ENCODE measurements around the gene FGF23. TPM values are rescaled to one million over a fixed set of nuclear protein-coding genes. Genes with fewer than 3 reads are reported as not detected.

The FGF23 gene
- total RNA-seq, 1 donor from 2014 or later = not detected

DNA sequence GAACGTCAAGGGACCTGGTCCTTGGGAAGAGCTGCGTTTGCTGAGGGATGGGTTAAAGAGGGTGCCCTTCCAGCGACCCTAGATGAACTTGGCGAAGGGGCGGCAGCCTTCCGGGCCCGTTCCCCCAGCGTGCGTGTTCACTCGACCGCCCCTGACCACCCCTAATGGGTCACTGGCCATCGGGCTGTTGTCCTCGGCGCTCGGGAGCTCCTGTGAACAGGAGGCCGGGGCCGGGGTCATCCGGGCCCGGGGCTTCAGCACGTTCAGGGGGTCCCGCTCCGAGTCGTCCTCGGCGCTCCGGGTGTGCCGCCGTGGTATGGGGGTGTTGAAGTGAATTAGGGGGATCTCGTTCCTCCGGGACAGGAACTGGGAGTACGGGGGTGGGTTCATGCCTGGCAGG is 9.2 kb downstream of the FGF23 start:
- DNase-seq (ENCODE audit: low read depth) = no peak
- no peak for TF ChIP-seq CTCF (conservative IDR thresholded peaks at IDR 0.05; ENCODE audit: low read depth, low read length)

DNA sequence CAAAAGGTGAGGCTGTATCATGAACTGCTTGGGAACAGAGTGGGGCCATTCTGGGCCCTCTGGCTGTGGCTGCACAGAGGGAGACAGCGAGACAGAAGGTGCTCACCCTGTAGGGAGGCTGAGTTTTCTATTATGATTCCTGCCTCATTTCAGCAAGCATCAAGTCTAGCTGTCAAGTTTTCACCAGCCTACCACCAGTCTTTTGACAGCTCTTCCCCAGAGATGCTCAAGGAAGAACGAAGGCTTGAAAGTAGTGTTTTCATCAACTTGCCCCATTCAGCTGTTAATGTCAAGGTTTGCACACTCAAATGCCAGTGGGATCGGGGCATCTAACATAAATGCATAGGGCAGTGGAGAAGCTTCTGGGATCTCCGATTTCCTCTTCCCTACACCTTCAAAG is 10.0 kb downstream of the FGF23 start:
- no peak for TF ChIP-seq CTCF (conservative IDR thresholded peaks at IDR 0.05; ENCODE audit: low read depth, low read length)
- no peak for DNase-seq (ENCODE audit: low read depth)
- no peak overlapping the region for H3K4me3 ChIP-seq (ENCODE audit: low read depth, low read length)

More for the DNA sequence above, 9.2 kb downstream of the FGF23 start:
- H3K4me3 ChIP-seq (ENCODE audit: low read depth, low read length) = no peak overlapping the region

DNA sequence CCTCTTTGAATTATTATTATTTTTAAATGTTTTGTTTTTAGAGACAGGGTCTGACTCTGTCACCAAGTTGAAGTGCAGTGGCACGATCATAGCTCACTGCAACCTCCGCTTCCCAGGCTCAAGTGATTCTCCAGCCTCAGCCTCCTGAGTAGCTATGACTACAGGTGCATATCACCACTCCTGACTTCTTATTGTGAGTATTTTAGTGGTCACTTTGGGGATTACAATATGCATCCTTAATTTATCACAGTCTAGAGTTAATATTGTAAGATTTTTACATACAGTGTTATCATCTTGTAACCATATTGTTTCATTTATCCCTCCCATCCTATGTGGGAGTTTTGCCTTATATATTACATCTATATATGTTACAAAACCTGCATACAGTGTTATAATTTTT is 13.4 kb downstream of the FGF23 start:
- no peak for TF ChIP-seq CTCF (conservative IDR thresholded peaks at IDR 0.05; ENCODE audit: low read depth, low read length)
- no peak overlapping the region for H3K4me3 ChIP-seq (ENCODE audit: low read depth, low read length)
- DNase-seq (ENCODE audit: low read depth) = no peak

GRCh38 chr12:4356041-4356327 is 23.5 kb downstream of the FGF23 start:
- TF ChIP-seq CTCF (conservative IDR thresholded peaks at IDR 0.05; ENCODE audit: low read depth, low read length) = peak; percentile 59
- no peak overlapping the region for H3K4me3 ChIP-seq (ENCODE audit: low read depth, low read length)
- DNase-seq (ENCODE audit: low read depth) = no peak

GRCh38 chr12:4355156-4356040 is 24.1 kb downstream of the FGF23 start:
- TF ChIP-seq CTCF (conservative IDR thresholded peaks at IDR 0.05; ENCODE audit: low read depth, low read length) = no peak
- no peak overlapping the region for H3K4me3 ChIP-seq (ENCODE audit: low read depth, low read length)
- no peak for DNase-seq (ENCODE audit: low read depth)

- DNase-seq (ENCODE audit: low read depth) = no peak
- TF ChIP-seq CTCF (conservative IDR thresholded peaks at IDR 0.05; ENCODE audit: low read depth, low read length) = peak; percentile 57
- H3K4me3 ChIP-seq (ENCODE audit: low read depth, low read length) = no peak overlapping the region
These were observed 25.7 kb downstream of the FGF23 start for GRCh38 chr12:4353785-4354208.

- no peak overlapping the region for H3K4me3 ChIP-seq (ENCODE audit: low read depth, low read length)
- DNase-seq (ENCODE audit: low read depth) = no peak
- TF ChIP-seq CTCF (conservative IDR thresholded peaks at IDR 0.05; ENCODE audit: low read depth, low read length) = no peak
These were observed 32.6 kb downstream of the FGF23 start for GRCh38 chr12:4346931-4347330.
